ENCODE data around the gene DHDH. TPM values are rescaled to one million over a fixed set of nuclear protein-coding genes. Genes with fewer than 3 reads are reported as not detected.
A peak's percentile ranks its signal among the peaks of the same experiment; 100 is the strongest.

Gene DHDH
- total and polyA plus RNA-seq, 2 of the 13 experiments (the other 11 are each of a cell fraction or from before 2014, with no cell fraction given): 0.13 to 0.91 TPM

DNA sequence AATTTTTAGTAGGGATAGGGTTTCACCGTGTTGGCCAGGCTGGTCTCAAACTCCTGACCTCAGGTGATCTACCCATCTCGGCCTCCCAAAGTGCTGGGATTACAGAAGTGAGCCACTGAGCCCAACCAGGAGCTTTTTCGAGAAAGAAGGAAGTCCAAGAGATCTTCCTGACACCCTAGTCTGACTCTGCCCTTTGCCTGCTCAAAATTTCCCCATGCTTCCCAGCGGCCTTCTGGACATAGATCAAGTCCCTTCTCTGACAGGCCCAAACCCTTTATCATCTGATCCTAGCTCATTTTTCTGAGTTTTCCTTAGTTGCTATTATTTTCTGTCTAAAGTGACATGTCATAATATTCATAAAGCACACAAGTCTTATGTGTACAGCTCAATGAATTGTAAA, 19.6 kb downstream of the DHDH start (continued):
- TF ChIP-seq, protein P1, sequence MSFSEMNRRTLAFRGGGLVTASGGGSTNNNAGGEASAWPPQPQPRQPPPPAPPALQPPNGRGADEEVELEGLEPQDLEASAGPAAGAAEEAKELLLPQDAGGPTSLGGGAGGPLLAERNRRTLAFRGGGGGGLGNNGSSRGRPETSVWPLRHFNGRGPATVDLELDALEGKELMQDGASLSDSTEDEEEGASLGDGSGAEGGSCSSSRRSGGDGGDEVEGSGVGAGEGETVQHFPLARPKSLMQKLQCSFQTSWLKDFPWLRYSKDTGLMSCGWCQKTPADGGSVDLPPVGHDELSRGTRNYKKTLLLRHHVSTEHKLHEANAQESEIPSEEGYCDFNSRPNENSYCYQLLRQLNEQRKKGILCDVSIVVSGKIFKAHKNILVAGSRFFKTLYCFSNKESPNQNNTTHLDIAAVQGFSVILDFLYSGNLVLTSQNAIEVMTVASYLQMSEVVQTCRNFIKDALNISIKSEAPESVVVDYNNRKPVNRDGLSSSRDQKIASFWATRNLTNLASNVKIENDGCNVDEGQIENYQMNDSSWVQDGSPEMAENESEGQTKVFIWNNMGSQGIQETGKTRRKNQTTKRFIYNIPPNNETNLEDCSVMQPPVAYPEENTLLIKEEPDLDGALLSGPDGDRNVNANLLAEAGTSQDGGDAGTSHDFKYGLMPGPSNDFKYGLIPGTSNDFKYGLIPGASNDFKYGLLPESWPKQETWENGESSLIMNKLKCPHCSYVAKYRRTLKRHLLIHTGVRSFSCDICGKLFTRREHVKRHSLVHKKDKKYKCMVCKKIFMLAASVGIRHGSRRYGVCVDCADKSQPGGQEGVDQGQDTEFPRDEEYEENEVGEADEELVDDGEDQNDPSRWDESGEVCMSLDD (CRISPR knock-in tag; IDR thresholded peaks at IDR 0.05; ENCODE audit: borderline replicate concordance): no peak
- TF ChIP-seq ZFX (CRISPR knock-in tag; IDR thresholded peaks at IDR 0.05; ENCODE audit: low read depth) (peak; percentile 27; the same call in 1 of the 2 replicates), RFXANK (CRISPR knock-in tag; IDR thresholded peaks at IDR 0.05) (no peak), MEIS1 (CRISPR knock-in tag; IDR thresholded peaks at IDR 0.05; ENCODE audit: borderline replicate concordance) (no peak), SRSF9 (IDR thresholded peaks at IDR 0.05; ENCODE audit: borderline replicate concordance, insufficient read depth, low read depth, low read length, poor library complexity, severe bottlenecking) (no peak), MZF1 (CRISPR knock-in tag; IDR thresholded peaks at IDR 0.05; ENCODE audit: borderline replicate concordance) (no peak), ZNF136 (CRISPR knock-in tag; IDR thresholded peaks at IDR 0.05; ENCODE audit: low read depth) (no peak), ZNF772 (CRISPR knock-in tag; IDR thresholded peaks at IDR 0.05) (no peak), ZSCAN31 (CRISPR knock-in tag; IDR thresholded peaks at IDR 0.05; ENCODE audit: low read depth) (no peak), ZMYM3 (CRISPR knock-in tag; IDR thresholded peaks at IDR 0.05) (0 out of 2 replicates have a peak, but pooled peaks have one; percentile 28), ZNF713 (CRISPR knock-in tag; IDR thresholded peaks at IDR 0.05) (no peak), ZNF350 (CRISPR knock-in tag; IDR thresholded peaks at IDR 0.05; ENCODE audit: borderline replicate concordance, low read depth) (no peak), TEF (CRISPR knock-in tag; IDR thresholded peaks at IDR 0.05) (no peak), ZBTB7A (CRISPR knock-in tag; IDR thresholded peaks at IDR 0.05) (no peak), SP5 (CRISPR knock-in tag; IDR thresholded peaks at IDR 0.05; ENCODE audit: borderline replicate concordance, low read depth) (no peak), ARNTL (CRISPR knock-in tag; IDR thresholded peaks at IDR 0.05) (0 out of 2 replicates have a peak, but pooled peaks have one; percentile 19), FOXP1 (IDR thresholded peaks at IDR 0.05) (no peak), FOXP1 (CRISPR knock-in tag; IDR thresholded peaks at IDR 0.05) (no peak), HOXA5 (CRISPR knock-in tag; IDR thresholded peaks at IDR 0.05) (no peak), HOXA3 (CRISPR knock-in tag; IDR thresholded peaks at IDR 0.05) (no peak), HDAC2 (CRISPR knock-in tag; IDR thresholded peaks at IDR 0.05) (no peak), ZNF383 (CRISPR knock-in tag; IDR thresholded peaks at IDR 0.05; ENCODE audit: borderline replicate concordance) (no peak), FOSL2 (CRISPR knock-in tag; IDR thresholded peaks at IDR 0.05) (no peak), ZNF292 (CRISPR knock-in tag; IDR thresholded peaks at IDR 0.05; ENCODE audit: borderline replicate concordance, low read depth) (peak; percentile 41; the same call in 1 of the 2 replicates), ATF1 (CRISPR knock-in tag; IDR thresholded peaks at IDR 0.05) (no peak), ARNT (IDR thresholded peaks at IDR 0.05) (no peak)
- TF ChIP-seq, protein P2, sequence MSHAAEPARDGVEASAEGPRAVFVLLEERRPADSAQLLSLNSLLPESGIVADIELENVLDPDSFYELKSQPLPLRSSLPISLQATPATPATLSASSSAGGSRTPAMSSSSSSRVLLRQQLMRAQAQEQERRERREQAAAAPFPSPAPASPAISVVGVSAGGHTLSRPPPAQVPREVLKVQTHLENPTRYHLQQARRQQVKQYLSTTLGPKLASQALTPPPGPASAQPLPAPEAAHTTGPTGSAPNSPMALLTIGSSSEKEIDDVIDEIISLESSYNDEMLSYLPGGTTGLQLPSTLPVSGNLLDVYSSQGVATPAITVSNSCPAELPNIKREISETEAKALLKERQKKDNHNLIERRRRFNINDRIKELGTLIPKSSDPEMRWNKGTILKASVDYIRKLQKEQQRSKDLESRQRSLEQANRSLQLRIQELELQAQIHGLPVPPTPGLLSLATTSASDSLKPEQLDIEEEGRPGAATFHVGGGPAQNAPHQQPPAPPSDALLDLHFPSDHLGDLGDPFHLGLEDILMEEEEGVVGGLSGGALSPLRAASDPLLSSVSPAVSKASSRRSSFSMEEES (CRISPR knock-in tag; IDR thresholded peaks at IDR 0.05): no peak
